Mesendoderm (in vitro differentiated cells): ENCODE measurements around the gene ENDOG.
"Not testable (repeated sequence)": the region's sequence is repeated elsewhere in the genome, so short reads cannot be mapped to it uniquely, and the experiment has no call there.

Experiments
- DNase-seq: peaks from one replicate; pipeline ENCODE4 v3.0.0; 2013
- H2AK5ac ChIP-seq: 2 replicates; pipeline ENCODE4 v1.6.1; 2013; ENCODE audit warnings: low read length, inconsistent platforms
- H2BK120ac ChIP-seq: 2 replicates; pipeline ENCODE4 v1.6.1; 2013; ENCODE audit warnings: low read depth, mild to moderate bottlenecking, low read length, moderate library complexity, mixed read lengths
- H2BK15ac ChIP-seq: replicated peaks from 2 replicates; pipeline ENCODE4 v1.6.1; 2013; ENCODE audit warnings: low read depth, mild to moderate bottlenecking, moderate library complexity
- H2BK5ac ChIP-seq: 2 replicates; pipeline ENCODE4 v1.6.1; 2013; ENCODE audit warnings: low read length, inconsistent platforms
- H3K18ac ChIP-seq: 2 replicates; pipeline ENCODE4 v1.6.1; 2013; ENCODE audit warnings: mild to moderate bottlenecking, low read length, mixed read lengths
- H3K23ac ChIP-seq: one replicate; pipeline ENCODE4 v1.6.1; 2013; ENCODE audit warnings: low read length
- H3K27ac ChIP-seq: 2 replicates; pipeline ENCODE4 v1.5.1; 2013; ENCODE audit warnings: low read depth, mild to moderate bottlenecking, inconsistent platforms, low read length, moderate library complexity
- H3K27me3 ChIP-seq: 2 replicates; pipeline ENCODE4 v1.6.1; 2013; ENCODE audit warnings: low read length, control low read depth, mild to moderate bottlenecking, inconsistent platforms; ENCODE audit not compliant: insufficient read depth, poor library complexity
- H3K36me3 ChIP-seq: 2 replicates; pipeline ENCODE4 v1.6.1; 2013; ENCODE audit warnings: low read length, inconsistent platforms; ENCODE audit not compliant: control insufficient read depth, insufficient read depth
- H3K4ac ChIP-seq: one replicate; pipeline ENCODE4 v1.6.1; 2013; ENCODE audit warnings: low read depth, mild to moderate bottlenecking, low read length, moderate library complexity
- H3K4me1 ChIP-seq: 2 replicates; pipeline ENCODE4 v1.6.1; 2013; ENCODE audit warnings: low read depth, low read length, inconsistent platforms; ENCODE audit not compliant: control insufficient read depth
- H3K4me2 ChIP-seq: 2 replicates; pipeline ENCODE4 v1.6.1; 2013; ENCODE audit warnings: low read length
- H3K4me3 ChIP-seq: 2 replicates; pipeline ENCODE4 v1.5.1; 2013; ENCODE audit warnings: mild to moderate bottlenecking, low read length
- H3K56ac ChIP-seq: one replicate; pipeline ENCODE4 v1.6.1; 2013; ENCODE audit warnings: low read length
- H3K79me1 ChIP-seq: 2 replicates; pipeline ENCODE4 v1.6.1; 2013; ENCODE audit warnings: low read length, inconsistent platforms
- H3K79me2 ChIP-seq: 2 replicates; pipeline ENCODE4 v1.6.1; 2013; ENCODE audit warnings: mild to moderate bottlenecking, low read length; ENCODE audit not compliant: control insufficient read depth, insufficient read depth
- H3K9ac ChIP-seq: 2 replicates; pipeline ENCODE4 v1.6.1; 2013; ENCODE audit warnings: low read length, inconsistent platforms
- H4K5ac ChIP-seq: one replicate; pipeline ENCODE4 v1.6.1; 2013; ENCODE audit warnings: low read length
- H4K8ac ChIP-seq: one replicate; pipeline ENCODE4 v1.6.1; 2013; ENCODE audit warnings: low read depth, mild to moderate bottlenecking, control low read depth, low read length, moderate library complexity
- WGBS: extraction: QIAGEN DNeasy Blood & Tissue Kit; methylation state at CpG from one replicate; pipeline ENCODE4 v1.1.7; 2013; ENCODE audit warnings: low lambda C conversion rate, missing lambda C conversion rate; ENCODE audit not compliant: insufficient coverage; ENCODE audit errors: extremely low coverage; 5-methylcytosine and 5-hydroxymethylcytosine counted together

The ENDOG gene

DNA sequence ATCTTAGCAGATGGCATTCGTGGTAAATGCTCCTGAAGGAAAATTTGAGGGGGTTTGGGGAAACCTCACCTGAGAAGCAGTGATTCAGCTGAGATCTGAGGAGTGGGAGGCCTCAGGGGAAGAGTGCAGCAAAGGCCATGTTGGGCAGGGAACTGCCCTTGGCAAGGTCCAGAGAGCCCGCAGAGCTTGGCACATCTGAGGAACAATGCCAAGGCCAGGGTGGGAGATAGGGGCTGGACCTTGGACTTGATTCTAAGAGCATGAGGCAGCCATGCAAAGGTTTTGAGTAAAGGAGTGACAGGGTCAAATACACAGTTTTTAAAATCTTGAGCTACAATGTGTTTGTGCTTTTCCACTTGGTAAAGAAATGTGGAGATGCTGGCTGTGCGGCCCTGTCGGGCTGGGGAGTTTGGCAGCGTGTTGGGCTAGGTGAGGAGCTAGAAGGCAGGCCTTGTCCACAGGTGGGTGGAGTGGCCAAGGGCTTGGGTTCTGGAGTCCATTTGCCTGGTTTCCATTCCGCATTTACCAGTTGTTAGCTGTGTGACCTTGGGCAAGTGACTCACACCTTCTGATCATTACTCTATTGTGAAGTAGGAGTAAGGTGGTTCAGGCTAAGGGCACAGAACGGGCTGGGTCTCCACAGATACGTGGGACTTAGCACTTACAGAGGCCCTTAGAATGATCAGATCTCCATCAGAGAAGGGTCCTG is 25.2 kb upstream of the ENDOG start:
- Histone ChIP-seq H3K18ac (no peak overlapping the region), H3K27me3 (no peaks in the 10 kb centered on the region), H3K27ac (no peak overlapping the region), H3K4ac (no peak overlapping the region), H3K56ac (no peak overlapping the region), H3K9ac (no peak overlapping the region), H3K79me1 (no peaks in the 10 kb centered on the region), H3K36me3 (peaks cover 10% of the 10 kb centered on the region), H3K4me1 (no peaks in the 10 kb centered on the region), H4K5ac (no peak overlapping the region), H3K4me3 (no peak overlapping the region), H2AK5ac (no peak overlapping the region), H4K8ac (no peak overlapping the region), H2BK5ac (no peak overlapping the region), H2BK120ac (no peak overlapping the region), H3K23ac (no peak overlapping the region), H3K4me2 (no peak overlapping the region), H3K79me2 (peaks cover under 1% of the 10 kb centered on the region), H2BK15ac (no peak overlapping the region)
- DNase-seq = no peak
- WGBS = no CpG with 5 or more reads among the region's 8 CpGs

DNA sequence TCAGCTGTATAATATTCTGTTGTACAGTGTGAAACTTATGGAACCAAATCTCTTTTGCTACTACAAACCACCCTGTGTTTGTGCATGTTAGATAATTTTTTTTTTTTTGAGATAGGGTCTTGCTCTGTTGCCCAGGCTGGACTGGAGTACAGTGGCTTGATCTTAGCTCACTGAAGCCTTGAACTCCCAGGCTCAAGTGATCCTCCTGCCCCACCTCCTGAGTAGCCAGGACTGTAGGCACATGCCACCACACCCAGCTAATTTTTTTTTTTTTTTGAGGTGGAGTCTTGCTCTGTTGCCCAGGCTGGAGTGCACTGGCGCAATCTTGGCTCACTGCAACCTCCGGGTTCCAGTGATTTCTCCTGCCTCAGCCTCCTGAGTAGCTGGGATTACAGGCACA is 23.3 kb upstream of the ENDOG start:
- H3K36me3 ChIP-seq = peaks cover 16% of the 10 kb centered on the region
- not testable (repeated sequence) for H3K27me3 ChIP-seq

DNA sequence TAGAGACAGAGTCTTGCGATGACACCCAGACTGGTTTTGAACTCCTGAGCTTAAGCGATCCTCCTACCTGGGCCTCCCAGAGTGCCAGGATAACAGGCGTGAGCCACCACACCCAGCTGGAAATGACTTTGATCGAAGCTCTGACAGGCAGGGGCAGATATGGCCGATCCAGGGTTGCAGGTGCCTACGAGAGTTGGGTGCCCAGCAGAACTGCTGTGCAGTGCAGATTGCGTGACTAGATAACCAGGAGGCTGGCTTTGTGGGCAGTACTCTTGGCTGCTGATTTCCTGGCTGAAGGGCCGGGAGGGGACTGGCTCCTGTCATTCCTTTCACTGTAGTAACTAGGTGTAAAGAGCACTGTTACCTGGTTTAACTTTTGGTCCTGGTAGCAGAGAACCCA is 19.4 kb upstream of the ENDOG start:
- H3K56ac ChIP-seq = no peak overlapping the region
- no peaks in the 10 kb centered on the region for H3K27me3 ChIP-seq
- no peak overlapping the region for H2BK5ac ChIP-seq
- H3K36me3 ChIP-seq = peaks cover 8% of the 10 kb centered on the region
- DNase-seq = no peak
- no peak overlapping the region for H3K4me3 ChIP-seq
- WGBS = no CpG with 5 or more reads among the region's 8 CpGs
- H2BK15ac ChIP-seq = no peak overlapping the region
- H3K4me2 ChIP-seq = no peak overlapping the region
- H3K4me1 ChIP-seq = no peaks in the 10 kb centered on the region
- no peaks in the 10 kb centered on the region for H3K79me1 ChIP-seq
- H4K8ac ChIP-seq = no peak overlapping the region
- H3K9ac ChIP-seq = no peak overlapping the region
- no peak overlapping the region for H2BK120ac ChIP-seq
- no peak overlapping the region for H2AK5ac ChIP-seq
- no peak overlapping the region for H3K27ac ChIP-seq
- H3K18ac ChIP-seq = no peak overlapping the region
- H3K4ac ChIP-seq = no peak overlapping the region
- H3K23ac ChIP-seq = no peak overlapping the region
- H3K79me2 ChIP-seq = no peaks in the 10 kb centered on the region
- H4K5ac ChIP-seq = no peak overlapping the region

More for the DNA sequence above, 23.3 kb upstream of the ENDOG start:
- not testable (repeated sequence) for H3K23ac ChIP-seq, DNase-seq, H3K9ac ChIP-seq, H3K27ac ChIP-seq, H3K79me1 ChIP-seq, H3K4me3 ChIP-seq, H2BK5ac ChIP-seq, H4K8ac ChIP-seq, H3K56ac ChIP-seq, H2BK120ac ChIP-seq, H2BK15ac ChIP-seq, H2AK5ac ChIP-seq, H3K4me2 ChIP-seq, H3K79me2 ChIP-seq, H3K4me1 ChIP-seq, H3K18ac ChIP-seq, H4K5ac ChIP-seq, H3K4ac ChIP-seq
- no CpG with 5 or more reads among the region's 2 CpGs for WGBS

DNA sequence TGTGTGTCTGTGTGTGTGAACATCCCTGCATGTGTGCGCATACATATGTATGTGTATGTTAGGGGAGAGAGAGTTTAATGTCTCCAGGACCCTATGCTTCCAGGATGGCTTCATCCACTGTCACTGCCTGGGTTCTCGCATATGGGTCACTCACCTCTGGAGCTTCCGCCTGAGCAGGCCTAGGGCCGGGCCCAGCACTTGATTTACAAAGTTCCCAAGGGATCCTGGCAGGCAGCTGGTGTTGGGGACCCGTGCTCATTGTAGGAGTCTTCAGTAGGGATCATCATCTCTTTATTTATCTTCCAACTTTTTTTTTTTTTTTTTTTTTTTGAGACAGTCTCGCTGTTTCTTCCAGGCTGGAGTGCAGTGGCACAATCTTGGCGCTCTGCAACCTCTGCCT is 18.2 kb upstream of the ENDOG start:
- Histone ChIP-seq H3K79me1 (no peaks in the 10 kb centered on the region), H3K36me3 (peaks cover 8% of the 10 kb centered on the region)

DNA sequence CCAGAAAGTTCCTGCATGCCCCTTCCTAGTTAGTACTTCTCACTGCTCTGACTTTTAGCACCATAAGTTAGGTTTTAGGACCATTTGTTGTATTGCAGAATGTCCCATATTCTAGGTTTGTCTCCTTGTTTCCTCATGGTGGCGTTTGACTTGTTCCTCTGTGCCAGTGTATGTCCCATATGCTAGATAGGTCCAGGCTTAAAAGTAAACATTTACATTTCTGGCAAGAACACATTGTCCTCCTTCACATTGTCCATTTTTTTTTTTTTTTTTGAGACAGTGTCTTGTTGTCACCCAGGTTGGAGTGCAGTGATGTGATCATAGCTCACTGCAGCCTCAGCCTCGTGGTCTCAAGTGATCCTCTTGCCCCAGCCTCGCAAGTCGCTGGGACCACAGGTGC is 15.8 kb upstream of the ENDOG start:
- H3K18ac ChIP-seq = no peak overlapping the region
- H3K4me1 ChIP-seq = no peaks in the 10 kb centered on the region
- no peak overlapping the region for H3K27ac ChIP-seq
- H3K27me3 ChIP-seq = no peaks in the 10 kb centered on the region
- H4K5ac ChIP-seq = no peak overlapping the region
- H4K8ac ChIP-seq = no peak overlapping the region
- no peak overlapping the region for H3K23ac ChIP-seq
- no peak overlapping the region for H3K4ac ChIP-seq
- no peak overlapping the region for H3K4me2 ChIP-seq
- no peak overlapping the region for H2BK120ac ChIP-seq
- no peaks in the 10 kb centered on the region for H3K79me1 ChIP-seq
- H2BK5ac ChIP-seq = no peak overlapping the region
- no CpG with 5 or more reads among the region's 4 CpGs for WGBS
- no peak overlapping the region for H2BK15ac ChIP-seq
- H2AK5ac ChIP-seq = no peak overlapping the region
- DNase-seq = no peak
- no peak overlapping the region for H3K4me3 ChIP-seq
- peaks cover 14% of the 10 kb centered on the region for H3K36me3 ChIP-seq
- no peaks in the 10 kb centered on the region for H3K79me2 ChIP-seq
- H3K9ac ChIP-seq = no peak overlapping the region
- H3K56ac ChIP-seq = no peak overlapping the region

More for the DNA sequence above, 18.2 kb upstream of the ENDOG start:
- no peak overlapping the region for H3K4me2 ChIP-seq
- no peak overlapping the region for H2BK120ac ChIP-seq
- no peaks in the 10 kb centered on the region for H3K4me1 ChIP-seq
- H3K4ac ChIP-seq = no peak overlapping the region
- no peak overlapping the region for H3K9ac ChIP-seq
- no CpG with 5 or more reads among the region's 7 CpGs for WGBS
- no peak overlapping the region for H3K27ac ChIP-seq
- H3K27me3 ChIP-seq = no peaks in the 10 kb centered on the region
- no peak for DNase-seq
- H3K79me2 ChIP-seq = no peaks in the 10 kb centered on the region
- no peak overlapping the region for H3K4me3 ChIP-seq
- H4K8ac ChIP-seq = no peak overlapping the region
- no peak overlapping the region for H4K5ac ChIP-seq
- H3K23ac ChIP-seq = no peak overlapping the region
- H2BK15ac ChIP-seq = no peak overlapping the region
- H3K56ac ChIP-seq = no peak overlapping the region
- no peak overlapping the region for H2BK5ac ChIP-seq
- H2AK5ac ChIP-seq = no peak overlapping the region
- no peak overlapping the region for H3K18ac ChIP-seq

DNA sequence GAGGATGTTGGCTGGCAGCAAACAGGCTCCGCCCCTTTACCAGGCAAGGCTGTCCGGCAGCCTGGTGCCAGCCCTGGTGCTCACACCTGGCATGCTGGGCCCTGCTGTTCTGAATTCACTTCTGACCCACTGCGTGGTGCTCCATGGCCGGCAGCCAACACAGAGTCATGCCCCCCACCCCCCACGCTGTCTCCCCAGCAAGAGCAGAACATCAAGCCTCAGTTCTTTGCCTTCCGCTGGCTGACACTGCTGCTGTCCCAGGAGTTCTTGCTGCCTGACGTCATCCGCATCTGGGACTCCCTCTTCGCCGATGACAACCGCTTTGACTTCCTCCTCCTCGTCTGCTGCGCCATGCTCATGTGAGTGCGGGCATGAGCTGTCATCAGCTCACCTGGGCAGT is 12.6 kb upstream of the ENDOG start:
- no CpG with 5 or more reads among the region's 14 CpGs for WGBS
- Histone ChIP-seq H3K9ac (no peak overlapping the region), H3K23ac (no peak overlapping the region), H3K56ac (no peak overlapping the region), H2AK5ac (no peak overlapping the region), H3K79me2 (no peaks in the 10 kb centered on the region), H3K4ac (no peak overlapping the region), H3K27ac (no peak overlapping the region), H3K4me2 (no peak overlapping the region), H3K79me1 (no peaks in the 10 kb centered on the region), H4K8ac (no peak overlapping the region), H2BK5ac (no peak overlapping the region), H3K4me3 (no peak overlapping the region), H3K4me1 (no peaks in the 10 kb centered on the region), H2BK120ac (no peak overlapping the region), H4K5ac (no peak overlapping the region), H3K36me3 (peaks cover 8% of the 10 kb centered on the region), H2BK15ac (no peak overlapping the region), H3K27me3 (no peaks in the 10 kb centered on the region), H3K18ac (no peak overlapping the region)
- DNase-seq = no peak
